CD4-positive, alpha-beta T cell (primary cell): ENCODE data around the gene DNM1L. TPM values are rescaled to one million over a fixed set of nuclear protein-coding genes. Genes with fewer than 3 reads are reported as not detected.

Experiments used
- ATAC-seq: fragments of 200-7000 bp; cut with Tn5 transposase; one replicate; pipeline ENCODE4 v1.10.0; 2022; ENCODE audit warnings: mild to moderate bottlenecking; ENCODE audit not compliant: poor library complexity
- CTCF ChIA-PET: fragments of 350-600 bp; sonication (Branson Sonifier 250); formaldehyde crosslinking; loops from one replicate; lab custom pipeline; 2021; ENCODE audit warnings: antibody characterized with exemption, inconsistent platforms; lab: Charles Lee
- POLR2A ChIA-PET: fragments of 350-600 bp; sonication (Branson Sonifier 250); formaldehyde crosslinking; loops from one replicate; lab custom pipeline; 2021; ENCODE audit warnings: antibody characterized with exemption, inconsistent platforms; lab: Charles Lee
- DNase-seq, 14 experiments: peaks; one replicate each; pipeline ENCODE4 v3.0.0-alpha.2; 2013 to 2020; ENCODE audit warnings: mixed read lengths in 2 of 14
- H3K27ac ChIP-seq, 2 donors: one replicate each; pipeline versions ENCODE4 v1.5.1 to v1.7.0; 2013; ENCODE audit warnings: low read length in 2 of 2, low read depth in 1 of 2, mild to moderate bottlenecking in 1 of 2
- H3K27me3 ChIP-seq, 2 experiments: 1 replicate in 1 of 2; 2 replicates in 1 of 2; pipeline versions ENCODE4 v1.6.1 to v1.7.0; 2013; ENCODE audit warnings: low read length in 2 of 2, control low read depth in 1 of 2, mild to moderate bottlenecking in 1 of 2, moderate library complexity in 1 of 2; ENCODE audit not compliant: insufficient read depth in 2 of 2, control insufficient read depth in 1 of 2
- H3K36me3 ChIP-seq: one replicate; pipeline ENCODE4 v1.6.1; 2013; ENCODE audit warnings: low read length, control low read depth; ENCODE audit not compliant: insufficient read depth
- H3K4me1 ChIP-seq: one replicate; pipeline ENCODE4 v1.6.1; 2013; ENCODE audit warnings: low read length, control low read depth; ENCODE audit not compliant: insufficient read depth
- H3K4me3 ChIP-seq: one replicate; pipeline ENCODE4 v1.5.1; 2013; ENCODE audit warnings: mild to moderate bottlenecking, low read length, moderate library complexity
- H3K9me3 ChIP-seq, 2 experiments: 1 replicate in 1 of 2; 2 replicates in 1 of 2; pipeline versions ENCODE4 v1.6.1 to v1.7.0; 2013; ENCODE audit warnings: low read length in 2 of 2, mild to moderate bottlenecking in 2 of 2, control low read depth in 1 of 2, moderate library complexity in 1 of 2; ENCODE audit not compliant: control insufficient read depth in 1 of 2, insufficient read depth in 1 of 2
- H3K27ac Mint-ChIP-seq: one replicate; pipeline ENCODE4 v1.8.0; 2020; ENCODE audit warnings: mixed read lengths
- H3K27me3 Mint-ChIP-seq: one replicate; pipeline ENCODE4 v1.8.0; 2021; ENCODE audit warnings: mixed read lengths
- H3K36me3 Mint-ChIP-seq: one replicate; pipeline ENCODE4 v1.8.0; 2021; ENCODE audit warnings: low read depth, mixed read lengths
- H3K4me1 Mint-ChIP-seq: one replicate; pipeline ENCODE4 v1.8.0; 2021; ENCODE audit warnings: low read depth, mixed read lengths
- H3K4me3 Mint-ChIP-seq: one replicate; pipeline ENCODE4 v1.8.0; 2020; ENCODE audit warnings: mild to moderate bottlenecking, mixed read lengths
- H3K9me3 Mint-ChIP-seq: one replicate; pipeline ENCODE4 v1.8.0; 2020; ENCODE audit warnings: mixed read lengths
- CTCF ChIP-seq: fragments of 200-600 bp; IDR thresholded peaks from one replicate; pipeline ENCODE4 v1.8.0; 2022; ENCODE audit warnings: antibody characterized with exemption, mild to moderate bottlenecking
- intact Hi-C, 2 experiments: fragments of 100-400 bp; cut with DNase I in 1 of 2; cut with micrococcal nuclease in 1 of 2; formaldehyde crosslinking; loops; one replicate each; pipeline versions ENCODE4 v1.15.1 to v1.9.0; 2023 to 2025; cut with DNase I, micrococcal nuclease
- total RNA-seq, 174 experiments: library from RNA in 2 of 174; stranded (reverse) in 2 of 174; gene quantifications; one replicate each; pipeline ENCODE4 v1.2.3 and lab custom pipeline; 2021 to 2026

The DNM1L gene
- total RNA-seq, 2 experiments from 2014 or later = 70.9 to 74.6 TPM

GRCh38 chr12:32651956-32652210, 27.2 kb upstream of the DNM1L start:
- intact Hi-C loops = no loop called here
- Mint-ChIP-seq H3K36me3 (no peaks in the 10 kb centered on the region), H3K4me1 (no peaks in the 10 kb centered on the region), H3K27me3 (no peaks in the 10 kb centered on the region), H3K4me3 (no peak overlapping the region), H3K27ac (no peak overlapping the region), H3K9me3 (no peaks in the 10 kb centered on the region)
- no peak for TF ChIP-seq CTCF
- no peak overlapping the region for H3K27ac ChIP-seq
- DNase-seq (no peak), ATAC-seq (no peak)
- no peaks in the 10 kb centered on the region for H3K27me3 ChIP-seq
- H3K36me3 ChIP-seq = no peaks in the 10 kb centered on the region
- ChIA-PET CTCF (no interaction called here), POLR2A (no interaction called here)
- H3K4me3 ChIP-seq = no peak overlapping the region
- H3K9me3 ChIP-seq = no peaks in the 10 kb centered on the region
- no peaks in the 10 kb centered on the region for H3K4me1 ChIP-seq

GRCh38 chr12:32659908-32660440, 19.1 kb upstream of the DNM1L start:
- ATAC-seq (no peak), DNase-seq (no peak)
- intact Hi-C loops = no loop called here
- ChIA-PET CTCF (no interaction called here), POLR2A (no interaction called here)
- H3K36me3 ChIP-seq = no peaks in the 10 kb centered on the region
- H3K4me3 ChIP-seq = no peak overlapping the region
- H3K27ac Mint-ChIP-seq = no peak overlapping the region
- H3K27ac ChIP-seq = no peak overlapping the region
- H3K9me3 Mint-ChIP-seq = no peaks in the 10 kb centered on the region
- no peaks in the 10 kb centered on the region for H3K27me3 ChIP-seq
- H3K4me3 Mint-ChIP-seq = no peak overlapping the region
- H3K27me3 Mint-ChIP-seq = no peaks in the 10 kb centered on the region
- H3K4me1 ChIP-seq = no peaks in the 10 kb centered on the region
- no peak for TF ChIP-seq CTCF
- H3K9me3 ChIP-seq = no peaks in the 10 kb centered on the region
- no peaks in the 10 kb centered on the region for H3K36me3 Mint-ChIP-seq
- no peaks in the 10 kb centered on the region for H3K4me1 Mint-ChIP-seq

- no peak for ATAC-seq
- no peak for DNase-seq
- Histone ChIP-seq H3K4me3 (no peak overlapping the region), H3K9me3 (no peaks in the 10 kb centered on the region), H3K36me3 (no peaks in the 10 kb centered on the region), H3K27me3 (no peaks in the 10 kb centered on the region), H3K4me1 (no peaks in the 10 kb centered on the region), H3K27ac (no peak overlapping the region)
- H3K27ac Mint-ChIP-seq = no peak overlapping the region
- no peaks in the 10 kb centered on the region for H3K27me3 Mint-ChIP-seq
- no peak overlapping the region for H3K4me3 Mint-ChIP-seq
- no peak for TF ChIP-seq CTCF
- H3K9me3 Mint-ChIP-seq = no peaks in the 10 kb centered on the region
- POLR2A ChIA-PET = no interaction called here
- CTCF ChIA-PET = no interaction called here
- peaks cover 3% of the 10 kb centered on the region for H3K4me1 Mint-ChIP-seq
- intact Hi-C loops = no loop called here
- H3K36me3 Mint-ChIP-seq = no peaks in the 10 kb centered on the region
Observed at GRCh38 chr12:32661706-32662105, 17.4 kb upstream of the DNM1L start.
